Left kidney (tissue), 1 donor: ENCODE measurements around the gene TMA7. TPM values are rescaled to one million over a fixed set of nuclear protein-coding genes. Genes with fewer than 3 reads are reported as not detected.

ENCODE experiments used
- polyA plus RNA-seq: library from polyadenylated mRNA; unstranded; fragments of 120-200 nt; gene quantifications from one replicate; pipeline ENCODE4 v1.2.1, GENCODE V29; 2013; ENCODE audit not compliant: insufficient read length

The TMA7 gene
- polyA plus RNA-seq, 1 donor = 240 TPM

Other genes with a start within 250 kb of the TMA7 start
- 0.38 TPM for gene CAMP, start 216.8 kb upstream of the TMA7 start, polyA plus RNA-seq
- gene ZNF589, start 199.2 kb upstream of the TMA7 start, polyA plus RNA-seq = 22.2 TPM
- gene NME6, start 138.9 kb upstream of the TMA7 start, polyA plus RNA-seq = 36.9 TPM
- 0.43 TPM for gene SPINK8, start 106.6 kb upstream of the TMA7 start, polyA plus RNA-seq
- 0.73 TPM for gene FBXW12, start 68.0 kb upstream of the TMA7 start, polyA plus RNA-seq
- gene PLXNB1, start 10.2 kb upstream of the TMA7 start, polyA plus RNA-seq = 222 TPM
- 24.6 TPM for gene CCDC51, start 138 bp upstream of the TMA7 start, polyA plus RNA-seq
- gene ATRIP, start 6.5 kb downstream of the TMA7 start, polyA plus RNA-seq = 15.7 TPM
- gene SHISA5, start 63.9 kb downstream of the TMA7 start, polyA plus RNA-seq = 90.9 TPM
- gene PFKFB4, start 116.5 kb downstream of the TMA7 start, polyA plus RNA-seq = 4.3 TPM
- 0.37 TPM for gene UCN2, start 123.5 kb downstream of the TMA7 start, polyA plus RNA-seq
- gene COL7A1, start 155.1 kb downstream of the TMA7 start, polyA plus RNA-seq = 21.6 TPM
- 269 TPM for gene UQCRC1, start 169.4 kb downstream of the TMA7 start, polyA plus RNA-seq
- gene TMEM89, start 181.5 kb downstream of the TMA7 start, polyA plus RNA-seq = not detected
- gene SLC26A6, start 195.2 kb downstream of the TMA7 start, polyA plus RNA-seq = 31.8 TPM
- gene CELSR3, start 222.6 kb downstream of the TMA7 start, polyA plus RNA-seq = 1.1 TPM
- 16.2 TPM for gene NCKIPSD, start 245.7 kb downstream of the TMA7 start, polyA plus RNA-seq